ENCODE measurements around the gene ARHGEF9.

- TF ChIP-seq CTCF (IDR thresholded peaks at IDR 0.05) (no peak), POLR2A (IDR thresholded peaks at IDR 0.05) (no peak)
These were observed 29.1 kb downstream of the ARHGEF9 start for GRCh38 chrX:63755892-63756291.
